ENCODE measurements around the gene LMCD1. TPM values are rescaled to one million over a fixed set of nuclear protein-coding genes. Genes with fewer than 3 reads are reported as not detected.

LMCD1 gene
- total RNA-seq, 2 experiments from 2014 or later: 0.81 to 0.94 TPM

DNA sequence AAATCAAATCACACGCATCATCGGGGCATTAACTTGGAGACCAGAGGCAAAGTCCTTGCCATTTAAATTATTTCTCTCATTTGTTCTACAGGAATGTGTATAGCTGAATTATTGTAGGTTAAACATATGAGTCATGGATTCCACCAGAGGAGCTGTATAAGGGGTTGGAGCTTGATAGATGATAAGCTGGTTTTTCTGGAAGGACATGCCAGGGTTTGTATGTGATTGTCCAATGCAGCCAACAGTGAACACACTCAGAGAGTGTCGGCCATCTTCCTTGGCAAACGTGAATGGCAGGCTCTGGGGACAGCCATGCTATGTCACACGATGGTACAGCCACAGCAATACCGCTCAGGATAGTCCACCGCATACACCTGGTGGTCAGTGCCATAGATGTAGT, 117.9 kb downstream of the LMCD1 start:
- DNase-seq: no peak
- Mint-ChIP-seq H3K27ac (no peak overlapping the region), H3K4me3 (no peak overlapping the region), H3K9me3 (peaks cover 2% of the 10 kb centered on the region), H3K36me3 (ENCODE audit: low read depth) (no peaks in the 10 kb centered on the region), H3K27me3 (ENCODE audit: low read depth) (peaks cover 5% of the 10 kb centered on the region), H3K4me1 (ENCODE audit: low read depth) (peaks cover 5% of the 10 kb centered on the region)
- CTCF ChIA-PET: interaction anchor here (1.2 kb wide), 1 partner anchor 177 kb away, joined by 3 read pairs; no protein-coding TSS in a partner anchor
- intact Hi-C loops (cut with micrococcal nuclease): no loop called here

DNA sequence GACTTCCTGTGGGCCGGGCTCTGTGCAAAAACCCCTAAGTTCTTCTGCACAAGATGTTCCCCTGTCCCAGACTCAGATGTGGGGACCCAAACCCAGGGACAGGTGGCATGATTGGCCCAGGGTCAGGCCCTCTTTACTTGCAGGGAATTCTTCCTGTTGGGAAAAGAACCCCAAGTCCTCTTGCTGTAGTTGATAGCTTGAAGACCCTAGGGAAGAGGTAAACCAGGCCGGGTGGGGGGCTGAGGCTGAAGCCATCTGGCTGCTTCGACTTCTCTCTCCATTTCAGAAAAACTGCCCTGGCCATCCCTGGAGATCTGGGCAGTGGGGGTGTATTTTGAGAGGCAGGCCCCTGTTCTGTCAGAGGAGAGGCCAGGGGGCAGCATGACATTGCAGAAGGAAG, 119.5 kb downstream of the LMCD1 start:
- H3K4me1 Mint-ChIP-seq (ENCODE audit: low read depth): peaks cover 5% of the 10 kb centered on the region
- H3K4me3 Mint-ChIP-seq: no peak overlapping the region
- peaks cover 8% of the 10 kb centered on the region for H3K27me3 Mint-ChIP-seq (ENCODE audit: low read depth)
- intact Hi-C loops (cut with micrococcal nuclease): no loop called here
- H3K36me3 Mint-ChIP-seq (ENCODE audit: low read depth): no peaks in the 10 kb centered on the region
- H3K27ac Mint-ChIP-seq: no peak overlapping the region
- peaks cover 2% of the 10 kb centered on the region for H3K9me3 Mint-ChIP-seq
- no peak for DNase-seq
- CTCF ChIA-PET: no interaction called here

DNA sequence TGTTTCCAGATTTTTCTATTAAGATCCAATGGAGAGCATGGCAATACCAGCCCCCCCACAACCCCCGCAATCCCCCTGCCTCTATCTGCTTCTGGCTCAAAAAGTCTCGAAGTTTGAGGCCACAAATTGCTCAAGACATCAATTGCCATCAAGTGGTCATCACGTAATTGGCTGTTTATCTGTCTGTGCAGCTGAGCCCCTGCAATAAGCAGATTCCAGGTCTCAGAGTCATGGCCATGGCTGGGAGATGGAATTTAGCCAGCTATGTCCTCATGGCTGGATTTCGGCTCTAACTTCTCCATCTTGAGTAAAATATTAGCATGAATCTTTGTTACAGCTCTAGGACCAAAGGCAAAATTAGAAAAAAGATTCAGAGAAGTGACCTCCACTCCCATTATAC, 120.2 kb downstream of the LMCD1 start:
- DNase-seq: no peak
- H3K27me3 Mint-ChIP-seq (ENCODE audit: low read depth): peaks cover 8% of the 10 kb centered on the region
- H3K27ac Mint-ChIP-seq: no peak overlapping the region
- intact Hi-C loops (cut with micrococcal nuclease): no loop called here
- CTCF ChIA-PET: no interaction called here
- H3K4me1 Mint-ChIP-seq (ENCODE audit: low read depth): peaks cover 5% of the 10 kb centered on the region
- no peak overlapping the region for H3K4me3 Mint-ChIP-seq
- H3K36me3 Mint-ChIP-seq (ENCODE audit: low read depth): no peaks in the 10 kb centered on the region
- H3K9me3 Mint-ChIP-seq: peaks cover 2% of the 10 kb centered on the region

- H3K9me3 Mint-ChIP-seq: no peaks in the 10 kb centered on the region
- CTCF ChIA-PET: interaction anchor here (0.6 kb wide), 1 partner anchor 181 kb away, joined by 5 read pairs; no protein-coding TSS in a partner anchor
- intact Hi-C loops (cut with micrococcal nuclease): loop anchor here (1.0 kb wide), 2 partner anchors 181 to 299 kb away; no protein-coding TSS in a partner anchor
- peak; percentile 66 for DNase-seq
- H3K36me3 Mint-ChIP-seq (ENCODE audit: low read depth): no peaks in the 10 kb centered on the region
- peaks cover 5% of the 10 kb centered on the region for H3K4me1 Mint-ChIP-seq (ENCODE audit: low read depth)
- H3K4me3 Mint-ChIP-seq: peak overlapping the region; percentile 47
- no peak overlapping the region for H3K27ac Mint-ChIP-seq
- H3K27me3 Mint-ChIP-seq (ENCODE audit: low read depth): peaks cover 8% of the 10 kb centered on the region
Observed at GRCh38 chr3:8622873-8623691, 121.5 kb downstream of the LMCD1 start.

DNA sequence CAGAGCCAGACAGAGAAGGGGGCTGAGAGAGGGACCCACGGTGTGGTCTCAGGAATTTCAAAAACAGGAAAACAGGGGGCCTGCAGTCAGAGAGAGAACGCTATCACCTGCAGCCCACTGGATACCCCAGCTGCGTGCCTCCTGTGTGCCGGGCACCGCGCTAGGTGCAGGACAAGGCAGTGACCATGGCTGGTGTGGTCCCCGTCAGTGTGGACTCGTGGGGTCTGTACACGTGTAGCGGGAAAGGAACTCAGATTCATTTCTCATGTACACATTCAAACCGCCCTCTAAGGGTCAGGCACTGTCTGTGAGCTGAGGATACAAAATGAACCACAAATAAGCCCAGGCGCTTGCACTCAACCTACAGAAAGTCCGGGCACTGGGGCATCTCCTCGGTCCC, 122.1 kb downstream of the LMCD1 start:
- Mint-ChIP-seq H3K36me3 (ENCODE audit: low read depth) (no peaks in the 10 kb centered on the region), H3K4me1 (ENCODE audit: low read depth) (peaks cover 5% of the 10 kb centered on the region), H3K27ac (no peak overlapping the region), H3K9me3 (no peaks in the 10 kb centered on the region), H3K27me3 (ENCODE audit: low read depth) (peaks cover 8% of the 10 kb centered on the region), H3K4me3 (no peak overlapping the region)
- CTCF ChIA-PET: no interaction called here
- intact Hi-C loops (cut with micrococcal nuclease): loop anchor here (1.0 kb wide), 2 partner anchors 181 to 299 kb away; no protein-coding TSS in a partner anchor
- no peak for DNase-seq

Other genes with a start within 250 kb of the LMCD1 start
- gene SSUH2, start 143.0 kb downstream of the LMCD1 start, total RNA-seq: under 1 TPM in 1 of 2 experiments, not detected in 1; 0.12 TPM
- gene CAV3, start 232.0 kb downstream of the LMCD1 start, total RNA-seq: not detected